LNCAP (cell line): ENCODE measurements around the gene DDAH1.

ENCODE experiments used
- CTCF ChIP-seq: fragments of 450-650 bp; IDR thresholded peaks from 2 replicates; pipeline ENCODE4 v1.5.1; 2017; ENCODE audit warnings: mild to moderate bottlenecking

Gene DDAH1

GRCh38 chr1:85459290-85459689 is 5.7 kb downstream of the DDAH1 start:
- TF ChIP-seq CTCF = no peak

- no peak for TF ChIP-seq CTCF
These were observed 10.7 kb downstream of the DDAH1 start for GRCh38 chr1:85454214-85454613.

- TF ChIP-seq CTCF = no peak
These were observed 11.2 kb downstream of the DDAH1 start for GRCh38 chr1:85453640-85454194.

GRCh38 chr1:85452948-85453347 is 12.0 kb downstream of the DDAH1 start:
- no peak for TF ChIP-seq CTCF

DNA sequence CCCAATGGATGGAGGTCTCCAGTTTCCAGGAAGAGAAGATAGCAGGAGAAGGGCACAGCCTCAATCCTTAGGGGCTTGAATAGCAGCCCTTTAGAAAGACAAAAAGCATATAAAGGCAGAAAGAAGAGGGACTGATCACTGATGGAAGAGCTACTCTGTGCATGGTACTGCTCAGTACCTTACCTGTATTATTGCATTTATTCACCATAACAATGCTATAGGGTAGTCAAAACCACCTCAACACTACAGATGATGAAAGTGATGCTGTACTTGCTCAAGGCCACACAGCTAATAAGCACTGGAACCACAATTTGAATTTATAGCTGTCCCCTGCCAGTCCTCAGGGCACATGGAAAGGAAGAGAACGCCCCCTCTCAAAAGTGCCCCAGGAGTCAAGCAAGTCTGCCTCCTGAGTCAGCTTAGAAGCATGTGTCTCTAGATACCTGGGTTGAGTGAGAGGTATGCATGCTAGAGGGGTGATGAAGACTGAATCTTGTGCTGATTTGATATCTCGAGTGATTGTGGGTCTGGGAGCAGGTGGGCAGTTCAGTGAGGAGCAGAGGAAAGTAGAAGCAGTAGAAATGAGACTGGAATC is 13.6 kb downstream of the DDAH1 start:
- no peak for TF ChIP-seq CTCF

DNA sequence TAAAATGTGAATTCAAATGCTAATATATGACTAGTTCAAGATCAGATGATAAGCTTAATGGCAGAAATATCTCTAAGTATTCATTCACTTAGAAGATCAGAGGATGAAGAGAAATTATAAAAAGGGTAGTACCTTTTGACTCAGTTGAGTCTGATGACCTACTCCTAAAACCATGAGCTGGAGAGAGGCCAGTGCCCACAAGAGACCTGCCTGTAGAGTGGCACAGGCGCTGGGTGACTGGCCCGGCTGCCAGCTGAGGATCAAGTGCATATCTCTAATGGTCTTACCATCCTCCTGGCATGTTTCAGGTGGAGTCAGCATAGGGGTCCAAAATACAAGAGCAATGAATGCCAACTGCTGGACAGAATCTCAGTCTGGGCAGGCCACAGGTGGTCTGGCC is 14.1 kb downstream of the DDAH1 start:
- TF ChIP-seq CTCF = no peak

DNA sequence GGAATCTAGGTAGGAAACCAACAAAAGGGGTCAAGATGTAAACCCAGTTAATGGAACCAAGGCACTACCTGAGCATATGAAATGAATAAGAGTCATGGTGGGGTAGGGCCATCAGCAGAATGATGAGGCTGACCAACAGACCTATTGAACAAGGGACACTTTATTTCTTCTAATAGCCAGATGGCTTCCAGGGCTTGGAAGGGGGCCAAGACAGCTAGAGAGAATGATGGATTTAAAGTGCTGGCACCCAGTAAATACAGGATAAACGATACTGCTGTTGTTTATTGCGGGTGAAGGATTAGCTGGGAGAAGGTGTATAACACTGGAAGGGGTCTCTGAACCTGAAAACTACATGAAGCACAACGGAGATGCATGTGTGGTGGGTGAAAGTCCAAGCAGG is 15.6 kb downstream of the DDAH1 start:
- TF ChIP-seq CTCF = no peak

- no peak for TF ChIP-seq CTCF
These were observed 16.6 kb downstream of the DDAH1 start for GRCh38 chr1:85448358-85448757.
